ENCODE measurements around the gene SSNA1.
A peak's percentile ranks its signal among the peaks of the same experiment; 100 is the strongest.

SSNA1 gene

GRCh38 chr9:137152844-137153405, 35.6 kb upstream of the SSNA1 start:
- no peak for DNase-seq (ENCODE audit: low spot score)

- DNase-seq (ENCODE audit: low spot score) = peak; percentile 90
Observed at GRCh38 chr9:137156567-137157375, 31.7 kb upstream of the SSNA1 start.

- DNase-seq (ENCODE audit: low spot score) = no peak
Observed at GRCh38 chr9:137157618-137158415, 30.7 kb upstream of the SSNA1 start.

GRCh38 chr9:137158625-137159024, 29.9 kb upstream of the SSNA1 start:
- DNase-seq (ENCODE audit: low spot score) = no peak

GRCh38 chr9:137159105-137160053, 29.1 kb upstream of the SSNA1 start:
- no peak for DNase-seq (ENCODE audit: low spot score)

GRCh38 chr9:137160054-137160425, 28.4 kb upstream of the SSNA1 start:
- DNase-seq (ENCODE audit: low spot score) = no peak

GRCh38 chr9:137160716-137161557, 27.5 kb upstream of the SSNA1 start:
- DNase-seq (ENCODE audit: low spot score) = no peak

GRCh38 chr9:137161558-137162486, 26.7 kb upstream of the SSNA1 start:
- no peak for DNase-seq (ENCODE audit: low spot score)

GRCh38 chr9:137162505-137163364, 25.7 kb upstream of the SSNA1 start:
- peak; percentile 58 for DNase-seq (ENCODE audit: low spot score)

GRCh38 chr9:137163365-137163715, 25.1 kb upstream of the SSNA1 start:
- DNase-seq (ENCODE audit: low spot score) = no peak

- DNase-seq (ENCODE audit: low spot score) = no peak
Observed at GRCh38 chr9:137163805-137164204, 24.7 kb upstream of the SSNA1 start.

GRCh38 chr9:137164370-137165249, 23.9 kb upstream of the SSNA1 start:
- no peak for DNase-seq (ENCODE audit: low spot score)

GRCh38 chr9:137165250-137165836, 23.1 kb upstream of the SSNA1 start:
- no peak for DNase-seq (ENCODE audit: low spot score)

- DNase-seq (ENCODE audit: low spot score) = no peak
Observed at GRCh38 chr9:137166380-137167229, 21.9 kb upstream of the SSNA1 start.

GRCh38 chr9:137167277-137167746, 21.2 kb upstream of the SSNA1 start:
- no peak for DNase-seq (ENCODE audit: low spot score)
